Erythroblast (primary cell): ENCODE measurements around the gene CLIC6.

Experiments used
- GATA1 ChIP-seq: IDR thresholded peaks from 2 replicates; pipeline ENCODE4 v1.6.1; 2011; ENCODE audit warnings: low read depth, mild to moderate bottlenecking, control low read depth, low read length, moderate library complexity
- POLR2A ChIP-seq: IDR thresholded peaks from 2 replicates; pipeline ENCODE4 v1.6.1; 2011; ENCODE audit warnings: mild to moderate bottlenecking, low read length

GRCh38 chr21:34684174-34684876, 15.5 kb downstream of the CLIC6 start:
- no peak for TF ChIP-seq POLR2A
- no peak for TF ChIP-seq GATA1
